ENCODE measurements around the gene APOL1.

DNA sequence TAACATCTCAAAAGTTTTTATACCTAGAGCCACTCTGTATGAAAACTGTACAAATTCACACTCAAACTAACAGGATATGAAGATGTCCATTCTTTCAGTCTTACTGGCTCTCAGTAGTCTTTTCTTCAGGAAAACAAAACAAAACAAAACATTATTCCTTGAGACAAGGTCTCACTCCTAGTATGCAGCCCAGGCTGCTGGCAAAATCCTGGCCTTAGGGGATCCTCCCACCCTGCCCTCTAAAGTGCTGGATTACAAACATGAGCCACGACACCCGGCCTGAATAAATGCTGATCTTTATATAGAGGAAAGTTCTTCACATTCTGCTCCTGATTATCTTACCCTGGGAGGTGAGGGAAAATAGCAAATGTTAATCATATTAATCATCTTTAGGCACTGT, 18.7 kb upstream of the APOL1 start:
- TF ChIP-seq, protein P1, sequence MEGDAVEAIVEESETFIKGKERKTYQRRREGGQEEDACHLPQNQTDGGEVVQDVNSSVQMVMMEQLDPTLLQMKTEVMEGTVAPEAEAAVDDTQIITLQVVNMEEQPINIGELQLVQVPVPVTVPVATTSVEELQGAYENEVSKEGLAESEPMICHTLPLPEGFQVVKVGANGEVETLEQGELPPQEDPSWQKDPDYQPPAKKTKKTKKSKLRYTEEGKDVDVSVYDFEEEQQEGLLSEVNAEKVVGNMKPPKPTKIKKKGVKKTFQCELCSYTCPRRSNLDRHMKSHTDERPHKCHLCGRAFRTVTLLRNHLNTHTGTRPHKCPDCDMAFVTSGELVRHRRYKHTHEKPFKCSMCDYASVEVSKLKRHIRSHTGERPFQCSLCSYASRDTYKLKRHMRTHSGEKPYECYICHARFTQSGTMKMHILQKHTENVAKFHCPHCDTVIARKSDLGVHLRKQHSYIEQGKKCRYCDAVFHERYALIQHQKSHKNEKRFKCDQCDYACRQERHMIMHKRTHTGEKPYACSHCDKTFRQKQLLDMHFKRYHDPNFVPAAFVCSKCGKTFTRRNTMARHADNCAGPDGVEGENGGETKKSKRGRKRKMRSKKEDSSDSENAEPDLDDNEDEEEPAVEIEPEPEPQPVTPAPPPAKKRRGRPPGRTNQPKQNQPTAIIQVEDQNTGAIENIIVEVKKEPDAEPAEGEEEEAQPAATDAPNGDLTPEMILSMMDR (IDR thresholded peaks at IDR 0.05 in 4 of 5, conservative IDR thresholded peaks at IDR 0.05 in 1 of 5) = no peak
- TF ChIP-seq POLR2A (IDR thresholded peaks at IDR 0.05) = no peak

Data from gastrocnemius medialis (tissue), 4 donors.